Natural killer cell (primary cell): ENCODE data around the gene ITGB2. TPM values are rescaled to one million over a fixed set of nuclear protein-coding genes. Genes with fewer than 3 reads are reported as not detected.

Source experiments
- ATAC-seq, 3 donors: fragments of 150-1000 bp in 2 of 3; fragments of 200-7000 bp in 1 of 3; cut with Tn5 transposase; 1 replicate in 1 of 3; 2 replicates in 2 of 3; pipeline ENCODE4 v1.10.0; 2021; ENCODE audit warnings: mild to moderate bottlenecking in 2 of 3, moderate library complexity in 2 of 3
- DNase-seq, 2 donors: peaks; one replicate each; pipeline versions ENCODE4 v3.0.0 to v3.0.0-alpha.2; 2013 to 2021; ENCODE audit warnings: mixed read lengths in 1 of 2
- H3K27ac ChIP-seq: one replicate; pipeline ENCODE4 v1.5.1; 2013; ENCODE audit warnings: mild to moderate bottlenecking, low read length
- H3K27me3 ChIP-seq: one replicate; pipeline ENCODE4 v1.6.1; 2013; ENCODE audit warnings: low read length; ENCODE audit not compliant: control insufficient read depth, insufficient read depth
- H3K36me3 ChIP-seq: one replicate; pipeline ENCODE4 v1.6.1; 2013; ENCODE audit warnings: low read length; ENCODE audit not compliant: control insufficient read depth, insufficient read depth
- H3K4me1 ChIP-seq: one replicate; pipeline ENCODE4 v1.6.1; 2013; ENCODE audit warnings: low read length; ENCODE audit not compliant: control insufficient read depth, insufficient read depth
- H3K4me3 ChIP-seq: one replicate; pipeline ENCODE4 v1.5.1; 2013; ENCODE audit warnings: low read length
- H3K9me3 ChIP-seq: one replicate; pipeline ENCODE4 v1.6.1; 2013; ENCODE audit warnings: low read length; ENCODE audit not compliant: control insufficient read depth, insufficient read depth
- H3K27ac Mint-ChIP-seq, 2 donors: one replicate each; pipeline ENCODE4 v1.8.0; 2022; ENCODE audit warnings: mild to moderate bottlenecking in 2 of 2, mixed read lengths in 2 of 2, moderate library complexity in 1 of 2
- H3K27me3 Mint-ChIP-seq, 2 donors: one replicate each; pipeline ENCODE4 v1.8.0; 2022; ENCODE audit warnings: low read depth in 2 of 2, mixed read lengths in 2 of 2
- H3K36me3 Mint-ChIP-seq: one replicate; pipeline ENCODE4 v1.8.0; 2022; ENCODE audit warnings: mixed read lengths
- H3K4me1 Mint-ChIP-seq, 2 donors: one replicate each; pipeline ENCODE4 v1.8.0; 2022; ENCODE audit warnings: mixed read lengths in 2 of 2
- H3K4me3 Mint-ChIP-seq: one replicate; pipeline ENCODE4 v1.8.0; 2022; ENCODE audit warnings: mild to moderate bottlenecking, moderate library complexity, mixed read lengths
- H3K9me3 Mint-ChIP-seq, 2 donors: one replicate each; pipeline ENCODE4 v1.8.0; 2022; ENCODE audit warnings: mixed read lengths in 2 of 2
- CTCF ChIP-seq: fragments of 200-600 bp; IDR thresholded peaks from one replicate; pipeline ENCODE4 v1.8.0; 2022; ENCODE audit warnings: antibody characterized with exemption
- WGBS: methylation state at CpG from one replicate; pipeline ENCODE4 v1.1.7; 2013; ENCODE audit warnings: missing lambda C conversion rate; ENCODE audit not compliant: insufficient coverage; 5-methylcytosine and 5-hydroxymethylcytosine counted together
- intact Hi-C: fragments of 100-400 bp; cut with micrococcal nuclease; formaldehyde crosslinking; loops from one replicate; pipeline ENCODE4 v1.14.2; 2022
- total RNA-seq, 4 donors: library from RNA; stranded (reverse); fragments of 120-200 nt in 1 of 4; gene quantifications; one replicate each; pipeline versions ENCODE4 v1.2.3 to v1.2.4, GENCODE V29; 2013 to 2022

Gene ITGB2
- total RNA-seq, 3 donors from 2014 or later (not counting 1 experiment from before 2014, with no cell fraction given): 1,223 to 1,393 (median 1,250) TPM

GRCh38 chr21:44889625-44890337 is 30.9 kb downstream of the ITGB2 start:
- 96% methylated on average over 29 of the region's 29 CpGs for WGBS
- ATAC-seq: no peak
- Mint-ChIP-seq H3K36me3 (no peaks in the 10 kb centered on the region), H3K27me3 (no peaks in the 10 kb centered on the region), H3K4me3 (peak overlapping the region; percentile 37), H3K9me3 (no peaks in the 10 kb centered on the region), H3K27ac (peak overlapping the region in 1 of 2 donors; percentile 51), H3K4me1 (peaks cover 27 to 44% of the 10 kb centered on the region in 2 donors)
- TF ChIP-seq CTCF: no peak
- H3K27ac ChIP-seq: no peak overlapping the region
- H3K4me3 ChIP-seq: no peak overlapping the region
- H3K36me3 ChIP-seq: peaks cover 92% of the 10 kb centered on the region
- intact Hi-C loops: loop anchor here (5.0 kb wide), 1 partner anchor 238 kb away; no protein-coding TSS in a partner anchor
- H3K4me1 ChIP-seq: peaks cover 54% of the 10 kb centered on the region
- DNase-seq: no peak
- H3K27me3 ChIP-seq: no peaks in the 10 kb centered on the region
- H3K9me3 ChIP-seq: no peaks in the 10 kb centered on the region

- Mint-ChIP-seq H3K27ac (no peak overlapping the region), H3K9me3 (no peaks in the 10 kb centered on the region), H3K4me1 (peaks cover 25 to 48% of the 10 kb centered on the region in 2 donors), H3K27me3 (no peaks in the 10 kb centered on the region), H3K36me3 (no peaks in the 10 kb centered on the region), H3K4me3 (no peak overlapping the region)
- Histone ChIP-seq H3K27me3 (no peaks in the 10 kb centered on the region), H3K36me3 (peaks cover 83% of the 10 kb centered on the region), H3K4me3 (no peak overlapping the region), H3K4me1 (peaks cover 45% of the 10 kb centered on the region), H3K27ac (no peak overlapping the region), H3K9me3 (no peaks in the 10 kb centered on the region)
- ATAC-seq (no peak), DNase-seq (no peak)
- 96% methylated on average over 64 of the region's 64 CpGs for WGBS
- TF ChIP-seq CTCF: no peak
- intact Hi-C loops: no loop called here
Measured at GRCh38 chr21:44888581-44889550, 31.8 kb downstream of the ITGB2 start.

GRCh38 chr21:44887807-44888580 is 32.7 kb downstream of the ITGB2 start:
- Mint-ChIP-seq H3K4me3 (no peak overlapping the region), H3K9me3 (no peaks in the 10 kb centered on the region), H3K36me3 (no peaks in the 10 kb centered on the region), H3K4me1 (peaks cover 16 to 39% of the 10 kb centered on the region in 2 donors), H3K27ac (peak overlapping the region; percentile 43 to 64), H3K27me3 (no peaks in the 10 kb centered on the region)
- H3K4me3 ChIP-seq: no peak overlapping the region
- no peak for TF ChIP-seq CTCF
- peaks cover 75% of the 10 kb centered on the region for H3K36me3 ChIP-seq
- WGBS: 96% methylated on average over 24 of the region's 24 CpGs
- intact Hi-C loops: no loop called here
- no peaks in the 10 kb centered on the region for H3K27me3 ChIP-seq
- DNase-seq: no peak
- no peak overlapping the region for H3K27ac ChIP-seq
- peaks cover 41% of the 10 kb centered on the region for H3K4me1 ChIP-seq
- no peak for ATAC-seq
- H3K9me3 ChIP-seq: no peaks in the 10 kb centered on the region
